HL-60 (cell line): Measurements from ENCODE around the gene VPS35.

ENCODE experiments used
- DNase-seq, 2 experiments: peaks; one replicate each; pipeline ENCODE4 v3.0.0-alpha.2; 2010 to 2020; ENCODE audit warnings: low read depth in 1 of 2, low spot score in 1 of 2
- H3K27ac ChIP-seq: fragments of 250-450 bp; sonication (Bioruptor Pico); replicated peaks from 2 replicates; pipeline ENCODE4 v1.5.1; 2020; ENCODE audit warnings: mild to moderate bottlenecking, moderate library complexity
- H3K27me3 ChIP-seq: fragments of 250-450 bp; sonication (Bioruptor Pico); 2 replicates; pipeline ENCODE4 v1.5.1; 2021; ENCODE audit warnings: mild to moderate bottlenecking, moderate library complexity; ENCODE audit not compliant: insufficient read depth, poor library complexity, severe bottlenecking
- H3K4me3 ChIP-seq: replicated peaks from 2 replicates; pipeline ENCODE4 v1.5.1; 2011; ENCODE audit warnings: mild to moderate bottlenecking, control low read depth, low read length; ENCODE audit not compliant: insufficient read depth
- CTCF ChIP-seq: IDR thresholded peaks from one replicate; pipeline ENCODE4 v1.5.1; 2011; ENCODE audit warnings: low read length, control low read depth, inconsistent platforms; ENCODE audit not compliant: insufficient read depth
- GABPA ChIP-seq: IDR thresholded peaks from 2 replicates; pipeline ENCODE4 v1.6.1; 2012; ENCODE audit warnings: low read depth
- POLR2AphosphoS5 ChIP-seq: IDR thresholded peaks from 2 replicates; pipeline ENCODE4 v1.6.1; 2012; ENCODE audit warnings: low read depth
- REST ChIP-seq: IDR thresholded peaks from 2 replicates; pipeline ENCODE4 v1.6.1; 2012; ENCODE audit warnings: low read depth; ENCODE audit not compliant: insufficient replicate concordance
- SPI1 ChIP-seq: IDR thresholded peaks from 2 replicates; pipeline ENCODE4 v1.6.1; 2012; ENCODE audit warnings: low read depth, mild to moderate bottlenecking, borderline replicate concordance

Gene VPS35

GRCh38 chr16:46658925-46659324, 30.1 kb downstream of the VPS35 start:
- Histone ChIP-seq H3K27me3 (no peaks in the 10 kb centered on the region), H3K4me3 (no peak overlapping the region; the same call in 1 of the 2 replicates), H3K27ac (peak overlapping the region; percentile 83)
- DNase-seq, result peak; percentile 89 to 98
- peak; percentile 68 for TF ChIP-seq POLR2AphosphoS5
- TF ChIP-seq REST, result peak; percentile 14
- TF ChIP-seq CTCF, result no peak
- peak; percentile 100 for TF ChIP-seq SPI1

GRCh38 chr16:46651305-46651704, 37.7 kb downstream of the VPS35 start:
- Histone ChIP-seq H3K4me3 (no peak overlapping the region), H3K27me3 (no peaks in the 10 kb centered on the region), H3K27ac (no peak overlapping the region)
- no peak for DNase-seq
- TF ChIP-seq REST (no peak), SPI1 (no peak), CTCF (no peak), POLR2AphosphoS5 (no peak), GABPA (no peak)

- TF ChIP-seq SPI1 (no peak), POLR2AphosphoS5 (no peak)
- H3K4me3 ChIP-seq, result no peak overlapping the region
Observed at GRCh38 chr16:46650254-46650623, 38.7 kb downstream of the VPS35 start.

GRCh38 chr16:46649588-46650253, 39.3 kb downstream of the VPS35 start:
- H3K4me3 ChIP-seq, result no peak overlapping the region
- no peaks in the 10 kb centered on the region for H3K27me3 ChIP-seq
- no peak overlapping the region for H3K27ac ChIP-seq
- no peak for DNase-seq
- no peak for TF ChIP-seq CTCF
- TF ChIP-seq SPI1, result no peak

More at GRCh38 chr16:46650254-46650623, 38.7 kb downstream of the VPS35 start:
- Histone ChIP-seq H3K27ac (no peak overlapping the region), H3K27me3 (no peaks in the 10 kb centered on the region)
- no peak for DNase-seq
